Esophagus squamous epithelium (tissue), 4 donors: Measurements from ENCODE around the gene LDLRAD4.

Experiments
- CTCF ChIP-seq, 6 experiments: fragments of 450-650 bp in 4 of 6; fragments of 200-600 bp in 2 of 6; sonication (generic) in 2 of 6; IDR thresholded peaks; one replicate each; pipeline ENCODE4 v1.5.1; 2016 to 2019; ENCODE audit warnings: antibody characterized with exemption in 6 of 6, mild to moderate bottlenecking in 4 of 6, moderate library complexity in 4 of 6
- POLR2A ChIP-seq, 4 donors: fragments of 450-650 bp; IDR thresholded peaks; one replicate each; pipeline ENCODE4 v1.6.1; 2017; ENCODE audit warnings: antibody characterized with exemption in 4 of 4, mild to moderate bottlenecking in 4 of 4, moderate library complexity in 3 of 4

- no peak for TF ChIP-seq CTCF (IDR thresholded peaks at IDR 0.05)
- TF ChIP-seq POLR2A (IDR thresholded peaks at IDR 0.05): no peak
Measured at GRCh38 chr18:13444430-13445240, 226.1 kb downstream of the LDLRAD4 start.
